HCT116 (cell line): Measurements from ENCODE around the gene CKS1B. TPM values are rescaled to one million over a fixed set of nuclear protein-coding genes. Genes with fewer than 3 reads are reported as not detected.

Source experiments
- ATAC-seq: fragments of 200-7000 bp; cut with Tn5 transposase; 2 replicates; pipeline ENCODE4 v1.9.1; 2020; ENCODE audit warnings: mild to moderate bottlenecking, moderate library complexity
- BruUV-seq: library from RNA; stranded (reverse); fragments of 400-500 nt; replicated peaks from 2 replicates; lab custom pipeline; 2021; lab: Mats Ljungman, UMichigan
- CTCF ChIA-PET: fragments of 300-600 bp; sonication (Branson Sonifier 250); formaldehyde crosslinking; loops from one replicate; lab custom pipeline; 2021; ENCODE audit warnings: antibody characterized with exemption; lab: Charles Lee
- POLR2A ChIA-PET: fragments of 300-600, 350-600 bp; sonication (Branson Sonifier 250); formaldehyde crosslinking; loops from one replicate; lab custom pipeline; 2021; ENCODE audit warnings: antibody characterized with exemption; lab: Charles Lee
- RAD21 ChIA-PET, 2 experiments: fragments of 300-600 bp; sonication (Branson Sonifier 250); formaldehyde crosslinking; loops; one replicate each; lab custom pipeline; 2023; ENCODE audit warnings: low total read pairs in 2 of 2; ENCODE audit not compliant: uncharacterized antibody in 2 of 2, unreplicated experiment in 2 of 2, low non-redundant PET in 1 of 2; lab: Charles Lee
- DNase-seq: peaks from one replicate; pipeline ENCODE4 v3.0.0-alpha.2; 2010; ENCODE audit warnings: low read depth, low spot score
- H2AFZ ChIP-seq: fragments of 200-600 bp; shearing (Covaris generic), sonication (generic); 2 replicates; pipeline ENCODE4 v1.6.1; 2017; ENCODE audit warnings: low read depth, mixed run types, mixed read lengths, antibody characterized with exemption, low read length; ENCODE audit not compliant: poor library complexity, severe bottlenecking
- H3K27ac ChIP-seq: 2 replicates; pipeline ENCODE4 v1.5.1; 2012; ENCODE audit warnings: low read depth, low read length
- H3K27me3 ChIP-seq: fragments of 200-600 bp; sonication (generic); 2 replicates; pipeline ENCODE4 v1.6.1; 2016; ENCODE audit warnings: mixed run types, low read length, mixed read lengths; ENCODE audit not compliant: insufficient read depth
- H3K36me3 ChIP-seq, 2 experiments: fragments of 200-500 bp in 1 of 2; fragments of 200-600 bp in 1 of 2; sonication (Bioruptor generic) in 1 of 2; sonication (generic) in 1 of 2; 2 replicates each; pipeline versions ENCODE4 v1.5.1 to v1.6.1; 2014 to 2016; ENCODE audit warnings: low read length in 2 of 2, inconsistent platforms in 1 of 2, mixed read lengths in 1 of 2, mixed run types in 1 of 2; ENCODE audit not compliant: insufficient read depth in 2 of 2, control insufficient read depth in 1 of 2
- H3K4me1 ChIP-seq, 2 experiments: fragments of 200-600 bp in 1 of 2; sonication (generic) in 1 of 2; 2 replicates each; pipeline versions ENCODE4 v1.5.1 to v1.6.1; 2012 to 2017; ENCODE audit warnings: low read length in 2 of 2, inconsistent platforms in 1 of 2, mild to moderate bottlenecking in 1 of 2, mixed read lengths in 1 of 2, mixed run types in 1 of 2, moderate library complexity in 1 of 2; ENCODE audit not compliant: insufficient read depth in 2 of 2, control insufficient read depth in 1 of 2
- H3K4me2 ChIP-seq: fragments of 200-600 bp; sonication (generic); 2 replicates; pipeline ENCODE4 v1.6.1; 2017; ENCODE audit warnings: mixed run types, low read length, mixed read lengths
- H3K4me3 ChIP-seq, 2 experiments: fragments of 200-600 bp in 1 of 2; sonication (generic) in 1 of 2; replicated peaks in 1 of 2; 2 replicates each; pipeline ENCODE4 v1.5.1; 2011 to 2016; ENCODE audit warnings: low read length in 2 of 2, control low read depth in 1 of 2, low read depth in 1 of 2, mild to moderate bottlenecking in 1 of 2, mixed read lengths in 1 of 2, mixed run types in 1 of 2
- H3K79me2 ChIP-seq: fragments of 200-600 bp; sonication (generic); 2 replicates; pipeline ENCODE4 v1.6.1; 2017; ENCODE audit warnings: mild to moderate bottlenecking, mixed run types, low read length, moderate library complexity, mixed read lengths; ENCODE audit not compliant: insufficient read depth
- H3K9ac ChIP-seq: fragments of 200-600 bp; sonication (generic); 2 replicates; pipeline ENCODE4 v1.6.1; 2016; ENCODE audit warnings: low read length, mixed read lengths
- H3K9me2 ChIP-seq: fragments of 200-600 bp; sonication (generic), shearing (Covaris generic); 2 replicates; pipeline ENCODE4 v1.6.1; 2017; ENCODE audit warnings: mixed run types, mild to moderate bottlenecking, moderate library complexity; ENCODE audit not compliant: insufficient read depth
- H3K9me3 ChIP-seq, 2 experiments: fragments of 200-500 bp in 1 of 2; fragments of 200-600 bp in 1 of 2; sonication (Bioruptor generic) in 1 of 2; sonication (generic) in 1 of 2; 2 replicates each; pipeline ENCODE4 v1.6.1; 2014 to 2017; ENCODE audit warnings: low read length in 2 of 2, mixed read lengths in 2 of 2, inconsistent platforms in 1 of 2, low read depth in 1 of 2, mild to moderate bottlenecking in 1 of 2, mixed run types in 1 of 2, moderate library complexity in 1 of 2; ENCODE audit not compliant: control insufficient read depth in 1 of 2, insufficient read depth in 1 of 2
- H4K20me1 ChIP-seq: fragments of 200-600 bp; sonication (generic), shearing (Covaris generic); 2 replicates; pipeline ENCODE4 v1.6.1; 2017; ENCODE audit warnings: mixed run types, mild to moderate bottlenecking, moderate library complexity; ENCODE audit not compliant: insufficient read depth
- ATF3 ChIP-seq: IDR thresholded peaks from 2 replicates; pipeline ENCODE4 v1.6.1; 2012
- CEBPB ChIP-seq: IDR thresholded peaks from 2 replicates; pipeline ENCODE4 v1.6.1; 2012; ENCODE audit warnings: low read depth
- CTCF ChIP-seq, 3 experiments: fragments of 200-600 bp in 1 of 3; sonication (generic) in 1 of 3; IDR thresholded peaks in 2 of 3; conservative IDR thresholded peaks in 1 of 3; 2 replicates each; pipeline ENCODE4 v1.5.1; 2012 to 2017; ENCODE audit warnings: low read depth in 2 of 3, low read length in 2 of 3, antibody characterized with exemption in 1 of 3, borderline replicate concordance in 1 of 3, control low read depth in 1 of 3, mild to moderate bottlenecking in 1 of 3, mixed read lengths in 1 of 3, mixed run types in 1 of 3, moderate library complexity in 1 of 3; ENCODE audit not compliant: insufficient read depth in 1 of 3
- ELF1 ChIP-seq: IDR thresholded peaks from 2 replicates; pipeline ENCODE4 v1.6.1; 2012; ENCODE audit warnings: low read depth, borderline replicate concordance
- EZH2 ChIP-seq: fragments of 200-600 bp; sonication (generic); IDR thresholded peaks from 2 replicates; pipeline ENCODE4 v1.6.1; 2017; ENCODE audit warnings: antibody characterized with exemption, mixed run types
- EZH2phosphoT487 ChIP-seq: fragments of 200-600 bp; IDR thresholded peaks from 2 replicates; pipeline ENCODE4 v1.6.1; 2018; ENCODE audit warnings: antibody characterized with exemption, borderline replicate concordance
- FOSL1 ChIP-seq: IDR thresholded peaks from 2 replicates; pipeline ENCODE4 v1.6.1; 2012; ENCODE audit warnings: low read depth
- JUND ChIP-seq: IDR thresholded peaks from 2 replicates; pipeline ENCODE4 v1.6.1; 2012
- REST ChIP-seq: IDR thresholded peaks from 2 replicates; pipeline ENCODE4 v1.6.1; 2012; ENCODE audit warnings: low read depth
- SIN3A ChIP-seq: IDR thresholded peaks from 2 replicates; pipeline ENCODE4 v1.6.1; 2012; ENCODE audit warnings: low read depth
- SRF ChIP-seq: IDR thresholded peaks from 2 replicates; pipeline ENCODE4 v1.6.1; 2012; ENCODE audit warnings: low read depth
- TCF7L2 ChIP-seq: IDR thresholded peaks from 2 replicates; pipeline ENCODE4 v1.7.0; 2011; ENCODE audit warnings: borderline replicate concordance, inconsistent platforms; ENCODE audit not compliant: insufficient read depth, insufficient read length; ENCODE audit errors: extremely low read depth
- YY1 ChIP-seq: IDR thresholded peaks from 2 replicates; pipeline ENCODE4 v1.6.1; 2011; ENCODE audit warnings: low read length, low read depth, moderate library complexity, mild to moderate bottlenecking; ENCODE audit not compliant: insufficient replicate concordance; ENCODE audit errors: extremely low read depth
- ZBTB33 ChIP-seq: IDR thresholded peaks from 2 replicates; pipeline ENCODE4 v1.6.1; 2011; ENCODE audit warnings: mild to moderate bottlenecking, low read length, moderate library complexity; ENCODE audit not compliant: insufficient replicate concordance; ENCODE audit errors: extremely low read depth
- ZFX ChIP-seq: fragments of 450-650 bp; IDR thresholded peaks from 2 replicates; pipeline ENCODE4 v1.6.1; 2017
- ZNF274 ChIP-seq: fragments of 200-500 bp; sonication (Bioruptor generic); IDR thresholded peaks from 2 replicates; pipeline ENCODE4 v1.6.1; 2014; ENCODE audit warnings: mild to moderate bottlenecking, low read depth, low read length, inconsistent platforms
- intact Hi-C: fragments of 100-400 bp; cut with micrococcal nuclease; formaldehyde crosslinking; loops from 2 replicates; pipeline ENCODE4 v1.10.0; 2022
- total RNA-seq: library from RNA; stranded (reverse); gene quantifications from one replicate; pipeline ENCODE4 v1.2.1, GENCODE V29; 2021; ENCODE audit not compliant: unreplicated experiment

Gene CKS1B
- total RNA-seq, 1 experiment from 2014 or later: 229 TPM

GRCh38 chr1:154940651-154941194 is 33.8 kb upstream of the CKS1B start:
- ATAC-seq: no peak
- TF ChIP-seq ATF3: no peak
- no peak for TF ChIP-seq CEBPB
- no peak for TF ChIP-seq TCF7L2
- TF ChIP-seq SRF: no peak
- no peak for TF ChIP-seq YY1
- TF ChIP-seq FOSL1: no peak
- TF ChIP-seq ZBTB33: no peak
- no peak for TF ChIP-seq EZH2
- no peak for TF ChIP-seq ELF1
- no peak for TF ChIP-seq SIN3A
- no peak for TF ChIP-seq REST
- no peak for TF ChIP-seq ZNF274
- no peak for TF ChIP-seq JUND
- TF ChIP-seq EZH2phosphoT487: no peak
- no peak for TF ChIP-seq ZFX
- TF ChIP-seq CTCF (IDR thresholded peaks at IDR 0.05 in 2 of 3, conservative IDR thresholded peaks at IDR 0.05 in 1 of 3; ENCODE audit: borderline replicate concordance in 1 of 3, insufficient read depth in 1 of 3, low read depth in 2 of 3, low read length in 2 of 3): no peak
- TF ChIP-seq, all 23 proteins: peak for 0
- Histone ChIP-seq H3K36me3 (no peaks in the 10 kb centered on the region), H3K4me3 (no peak overlapping the region), H2AFZ (no peak overlapping the region), H3K9me2 (no peaks in the 10 kb centered on the region), H3K79me2 (no peaks in the 10 kb centered on the region), H3K27ac (no peak overlapping the region), H4K20me1 (no peaks in the 10 kb centered on the region), H3K4me1 (peaks cover 12 to 41% of the 10 kb centered on the region in 2 experiments), H3K27me3 (no peaks in the 10 kb centered on the region), H3K9ac (no peak overlapping the region), H3K9me3 (no peaks in the 10 kb centered on the region), H3K4me2 (no peak overlapping the region)
- ChIA-PET CTCF (interaction anchor here (1.1 to 1.5 kb wide), 2 partner anchors 271 to 381 kb away, joined by 3 read pairs; no protein-coding TSS in a partner anchor), POLR2A (interaction anchor here (0.8 kb wide), 1 partner anchor 9 kb away, joined by 3 read pairs; no protein-coding TSS in a partner anchor), RAD21 (no interaction called here)
- BruUV-seq: no TSS peak
- intact Hi-C loops: no loop called here
- DNase-seq: no peak
